Erythroblast (primary cell): Measurements from ENCODE around the gene TMEFF2.

Experiments
- GATA1 ChIP-seq: IDR thresholded peaks from 2 replicates; pipeline ENCODE4 v1.6.1; 2011; ENCODE audit warnings: low read depth, mild to moderate bottlenecking, control low read depth, low read length, moderate library complexity
- POLR2A ChIP-seq: IDR thresholded peaks from 2 replicates; pipeline ENCODE4 v1.6.1; 2011; ENCODE audit warnings: mild to moderate bottlenecking, low read length

- TF ChIP-seq POLR2A, result no peak
- TF ChIP-seq GATA1, result no peak
Measured at GRCh38 chr2:192197357-192197756, 2.6 kb upstream of the TMEFF2 start.
